T-helper 2 cell treated with Interferon-gamma antibody and Interleukin-4, amounts not matched to agents 5 μg/mL and 100 μg/mL, for 36 hours (primary cell): Measurements from ENCODE around the gene HRH2.
A peak's percentile ranks its signal among the peaks of the same experiment; 100 is the strongest.

Source experiments
- DNase-seq: peaks from one replicate; pipeline ENCODE4 v3.0.0; 2021; ENCODE audit warnings: low spot score
- H3K27ac Mint-ChIP-seq: one replicate; pipeline ENCODE4 v1.8.0; 2021; ENCODE audit warnings: mild to moderate bottlenecking, mixed read lengths
- H3K27me3 Mint-ChIP-seq: one replicate; pipeline ENCODE4 v1.8.0; 2021; ENCODE audit warnings: low read depth, mixed read lengths
- H3K36me3 Mint-ChIP-seq: one replicate; pipeline ENCODE4 v1.8.0; 2021; ENCODE audit warnings: low read depth, mixed read lengths
- H3K4me1 Mint-ChIP-seq: one replicate; pipeline ENCODE4 v1.8.0; 2021; ENCODE audit warnings: low read depth, mixed read lengths
- H3K4me3 Mint-ChIP-seq: one replicate; pipeline ENCODE4 v1.8.0; 2022; ENCODE audit warnings: mild to moderate bottlenecking, moderate library complexity, mixed read lengths
- H3K9me3 Mint-ChIP-seq: one replicate; pipeline ENCODE4 v1.8.0; 2021; ENCODE audit warnings: mixed read lengths

The HRH2 gene

DNA sequence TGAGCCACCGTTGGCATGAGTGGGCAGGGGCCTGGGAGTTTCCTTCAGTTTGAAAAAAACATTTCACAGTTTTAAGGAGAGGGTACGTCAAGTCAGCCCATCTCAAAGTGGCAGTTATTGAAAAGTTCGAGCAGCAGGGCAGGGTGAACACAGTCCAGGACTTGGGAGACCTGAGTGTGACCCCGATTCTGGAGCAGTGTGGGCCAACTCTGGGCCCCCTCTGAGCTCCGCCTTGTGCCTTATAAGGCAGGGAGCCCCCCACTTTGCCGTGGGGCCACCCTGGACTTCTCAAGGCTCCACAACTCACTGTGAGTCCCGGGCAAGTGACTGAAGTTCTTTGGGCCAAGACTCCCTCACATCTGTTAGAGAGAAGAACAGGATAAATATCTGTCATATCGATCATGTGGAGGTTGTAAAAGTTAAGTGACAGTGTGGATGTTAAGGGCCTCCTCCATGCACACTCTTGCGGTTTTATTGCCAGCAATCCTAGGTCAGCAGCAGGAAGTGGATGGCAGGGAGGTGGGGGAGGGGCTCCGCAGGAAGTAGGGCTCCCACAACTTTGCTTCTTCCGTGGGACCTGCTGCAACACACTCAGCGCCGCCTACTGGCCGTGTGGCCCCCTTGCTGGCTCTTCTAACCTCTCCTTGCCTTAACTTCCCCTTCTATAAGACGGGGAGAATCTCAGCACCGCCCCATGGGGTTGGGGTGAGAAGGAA lies 38.4 kb downstream of the HRH2 start:
- H3K27me3 Mint-ChIP-seq, result no peaks in the 10 kb centered on the region
- peak; percentile 75 for DNase-seq
- peak overlapping the region; percentile 75 for H3K27ac Mint-ChIP-seq
- peaks cover 25% of the 10 kb centered on the region for H3K36me3 Mint-ChIP-seq
- H3K4me1 Mint-ChIP-seq, result peaks cover 33% of the 10 kb centered on the region
- no peaks in the 10 kb centered on the region for H3K9me3 Mint-ChIP-seq
- H3K4me3 Mint-ChIP-seq, result peak overlapping the region; percentile 68

- Mint-ChIP-seq H3K27ac (no peak overlapping the region), H3K9me3 (no peaks in the 10 kb centered on the region), H3K27me3 (no peaks in the 10 kb centered on the region), H3K36me3 (peaks cover 25% of the 10 kb centered on the region), H3K4me1 (peaks cover 33% of the 10 kb centered on the region), H3K4me3 (peak overlapping the region; percentile 68)
- DNase-seq, result no peak
Measured at GRCh38 chr5:175696855-175697198, 39.0 kb downstream of the HRH2 start.

DNA sequence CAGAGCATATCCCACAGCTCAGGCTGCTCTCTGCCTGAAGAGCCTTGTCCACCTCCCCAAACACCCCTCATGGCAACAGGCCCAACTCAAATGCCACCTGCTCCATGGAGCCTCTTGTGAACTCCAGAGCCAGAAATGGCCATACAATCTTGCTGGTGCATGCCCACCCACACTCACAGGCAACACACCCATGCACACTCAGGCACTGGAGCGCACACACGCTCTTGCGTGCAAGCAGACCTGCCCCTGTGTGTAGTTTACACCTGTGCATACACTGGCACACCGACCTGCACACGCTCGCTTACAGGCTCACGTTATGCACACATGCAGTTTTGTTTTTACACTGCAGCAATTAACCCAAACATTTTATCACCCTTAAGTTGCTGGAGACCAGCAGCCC lies 40.0 kb downstream of the HRH2 start:
- peak overlapping the region; percentile 47 for H3K4me3 Mint-ChIP-seq
- peaks cover 33% of the 10 kb centered on the region for H3K4me1 Mint-ChIP-seq
- peaks cover 28% of the 10 kb centered on the region for H3K36me3 Mint-ChIP-seq
- no peak for DNase-seq
- peak overlapping the region; percentile 67 for H3K27ac Mint-ChIP-seq
- no peaks in the 10 kb centered on the region for H3K9me3 Mint-ChIP-seq
- no peaks in the 10 kb centered on the region for H3K27me3 Mint-ChIP-seq

- no peaks in the 10 kb centered on the region for H3K9me3 Mint-ChIP-seq
- H3K4me1 Mint-ChIP-seq, result peaks cover 30% of the 10 kb centered on the region
- H3K4me3 Mint-ChIP-seq, result no peak overlapping the region
- peak overlapping the region; percentile 23 for H3K27ac Mint-ChIP-seq
- no peaks in the 10 kb centered on the region for H3K27me3 Mint-ChIP-seq
- peaks cover 28% of the 10 kb centered on the region for H3K36me3 Mint-ChIP-seq
- no peak for DNase-seq
Measured at GRCh38 chr5:175698401-175699115, 40.7 kb downstream of the HRH2 start.

DNA sequence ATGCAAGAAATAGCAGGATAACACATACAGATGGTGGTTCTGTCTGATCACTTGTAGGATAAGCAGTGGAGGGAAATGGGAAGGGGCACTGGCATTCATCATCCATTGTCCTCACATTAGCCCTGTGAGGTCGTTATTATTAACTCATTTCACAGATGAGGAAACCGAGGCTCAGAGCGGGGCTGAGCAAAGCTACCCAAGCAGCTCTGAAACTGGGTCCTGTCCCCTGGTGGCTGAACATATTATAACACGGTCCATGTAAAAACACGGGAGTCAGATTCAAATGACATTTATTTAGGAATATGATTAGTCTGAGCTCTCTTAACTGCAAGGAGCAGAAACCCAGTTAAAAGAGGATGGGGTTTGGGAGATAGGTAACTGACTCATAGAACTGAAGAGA lies 43.1 kb downstream of the HRH2 start:
- Mint-ChIP-seq H3K27ac (no peak overlapping the region), H3K9me3 (no peaks in the 10 kb centered on the region), H3K4me3 (no peak overlapping the region), H3K4me1 (peaks cover 16% of the 10 kb centered on the region), H3K27me3 (no peaks in the 10 kb centered on the region), H3K36me3 (peaks cover 25% of the 10 kb centered on the region)
- no peak for DNase-seq

DNA sequence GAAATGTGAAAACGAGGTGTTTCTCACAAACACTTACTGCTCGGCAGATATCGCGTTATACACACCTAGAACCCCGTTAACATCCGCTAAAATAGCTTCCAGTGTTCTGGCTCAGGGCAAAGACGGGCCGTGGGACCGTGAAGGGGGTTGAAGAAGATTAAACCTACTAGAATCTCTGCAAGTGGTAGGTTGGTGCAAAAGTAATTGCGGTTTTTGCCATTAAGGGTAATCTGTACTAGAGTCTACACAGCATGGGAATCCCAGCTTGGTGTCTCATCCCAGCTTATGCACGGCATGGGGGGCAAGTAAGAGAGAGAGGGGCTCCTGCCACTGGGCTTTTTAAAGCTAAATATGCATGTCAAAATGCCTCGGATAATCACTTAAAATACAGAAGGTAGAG lies 43.9 kb downstream of the HRH2 start:
- H3K9me3 Mint-ChIP-seq, result no peaks in the 10 kb centered on the region
- no peak overlapping the region for H3K4me3 Mint-ChIP-seq
- H3K27me3 Mint-ChIP-seq, result no peaks in the 10 kb centered on the region
- H3K4me1 Mint-ChIP-seq, result peaks cover 8% of the 10 kb centered on the region
- DNase-seq, result no peak
- H3K36me3 Mint-ChIP-seq, result peaks cover 25% of the 10 kb centered on the region
- no peak overlapping the region for H3K27ac Mint-ChIP-seq

DNA sequence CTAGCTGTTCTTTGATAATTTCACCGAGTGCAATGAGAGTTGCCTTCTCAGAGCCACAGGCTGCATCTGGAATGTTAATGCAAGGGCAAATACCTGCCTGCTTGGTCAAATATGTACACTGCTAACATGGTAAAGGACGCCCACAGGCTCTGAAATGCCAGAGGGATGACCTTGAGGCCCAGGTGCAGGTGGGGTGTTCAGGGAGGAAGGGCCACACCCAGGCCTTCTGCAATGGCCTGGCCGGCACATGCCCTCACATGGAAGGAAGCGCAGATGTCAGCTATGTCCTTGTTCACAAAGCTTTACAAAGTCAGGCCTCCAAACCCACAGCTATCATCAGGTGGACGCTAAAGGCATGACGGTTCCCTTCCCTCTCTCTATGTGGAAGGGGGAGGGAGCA lies 48.6 kb downstream of the HRH2 start:
- peaks cover 2% of the 10 kb centered on the region for H3K4me1 Mint-ChIP-seq
- peaks cover 13% of the 10 kb centered on the region for H3K36me3 Mint-ChIP-seq
- DNase-seq, result no peak
- H3K27ac Mint-ChIP-seq, result no peak overlapping the region
- no peaks in the 10 kb centered on the region for H3K27me3 Mint-ChIP-seq
- no peak overlapping the region for H3K4me3 Mint-ChIP-seq
- H3K9me3 Mint-ChIP-seq, result no peaks in the 10 kb centered on the region

GRCh38 chr5:175707751-175708375 lies 50.0 kb downstream of the HRH2 start:
- no peak for DNase-seq
- no peaks in the 10 kb centered on the region for H3K27me3 Mint-ChIP-seq
- no peak overlapping the region for H3K27ac Mint-ChIP-seq
- no peaks in the 10 kb centered on the region for H3K9me3 Mint-ChIP-seq
- H3K36me3 Mint-ChIP-seq, result peaks cover 9% of the 10 kb centered on the region
- H3K4me3 Mint-ChIP-seq, result no peak overlapping the region
- no peaks in the 10 kb centered on the region for H3K4me1 Mint-ChIP-seq

DNA sequence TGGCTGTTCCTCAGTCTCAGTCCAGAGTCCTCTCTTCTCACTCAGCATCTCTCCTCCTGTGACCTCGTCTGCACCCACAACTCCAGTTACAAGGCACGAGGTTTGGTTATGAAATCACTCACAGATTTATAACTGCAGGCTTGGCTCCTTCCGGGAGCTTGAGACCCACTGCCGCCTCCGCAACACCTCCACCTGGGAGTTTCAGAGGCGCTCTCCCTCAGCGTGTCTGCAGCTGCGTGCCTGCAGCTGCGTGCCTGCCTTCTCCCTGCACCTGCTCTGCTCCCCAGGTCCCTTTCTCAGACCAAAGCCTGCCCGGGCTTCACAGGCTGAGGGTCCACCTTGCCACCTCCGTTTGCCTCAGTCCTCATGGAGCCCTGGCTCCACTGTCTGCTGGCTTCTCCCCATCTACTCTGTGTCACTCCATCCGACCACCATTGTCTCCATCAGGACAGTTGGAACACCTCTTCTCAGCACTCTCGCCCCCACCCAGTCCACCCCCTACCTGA lies 51.5 kb downstream of the HRH2 start:
- no peak overlapping the region for H3K27ac Mint-ChIP-seq
- H3K36me3 Mint-ChIP-seq, result peaks cover 17% of the 10 kb centered on the region
- H3K4me3 Mint-ChIP-seq, result no peak overlapping the region
- peaks cover 4% of the 10 kb centered on the region for H3K9me3 Mint-ChIP-seq
- H3K27me3 Mint-ChIP-seq, result no peaks in the 10 kb centered on the region
- DNase-seq, result no peak
- H3K4me1 Mint-ChIP-seq, result no peaks in the 10 kb centered on the region

GRCh38 chr5:175710326-175710725 lies 52.5 kb downstream of the HRH2 start:
- Mint-ChIP-seq H3K4me1 (no peaks in the 10 kb centered on the region), H3K36me3 (peaks cover 21% of the 10 kb centered on the region), H3K9me3 (peaks cover 9% of the 10 kb centered on the region), H3K4me3 (no peak overlapping the region), H3K27me3 (no peaks in the 10 kb centered on the region), H3K27ac (no peak overlapping the region)
- no peak for DNase-seq

DNA sequence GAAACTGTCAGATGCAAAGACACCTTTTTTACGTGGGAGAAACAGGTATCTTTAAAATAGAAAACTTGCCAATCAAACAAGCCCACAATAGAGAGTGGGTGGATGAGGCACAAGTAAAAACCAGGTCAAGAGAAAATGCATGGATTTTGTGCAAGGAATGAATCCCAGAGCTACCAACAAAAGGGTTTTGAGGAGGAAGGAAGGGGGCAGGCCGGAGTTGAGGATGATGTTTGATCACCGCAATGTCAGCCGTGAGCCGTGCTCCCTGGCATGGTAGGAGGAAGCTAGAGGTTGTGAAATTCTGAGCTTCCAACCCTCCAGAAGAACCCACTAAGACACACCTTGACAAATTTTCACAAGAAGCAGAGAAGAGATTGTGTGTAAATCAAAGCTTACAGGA lies 53.2 kb downstream of the HRH2 start:
- Mint-ChIP-seq H3K9me3 (peaks cover 9% of the 10 kb centered on the region), H3K36me3 (peaks cover 19% of the 10 kb centered on the region), H3K4me1 (no peaks in the 10 kb centered on the region), H3K27me3 (no peaks in the 10 kb centered on the region), H3K4me3 (no peak overlapping the region), H3K27ac (peak overlapping the region; percentile 34)
- no peak for DNase-seq

GRCh38 chr5:175711472-175712312 lies 53.8 kb downstream of the HRH2 start:
- H3K4me1 Mint-ChIP-seq, result no peaks in the 10 kb centered on the region
- DNase-seq, result no peak
- H3K9me3 Mint-ChIP-seq, result peaks cover 16% of the 10 kb centered on the region
- peaks cover 19% of the 10 kb centered on the region for H3K36me3 Mint-ChIP-seq
- no peak overlapping the region for H3K4me3 Mint-ChIP-seq
- no peak overlapping the region for H3K27ac Mint-ChIP-seq
- H3K27me3 Mint-ChIP-seq, result no peaks in the 10 kb centered on the region

GRCh38 chr5:175712313-175712680 lies 54.4 kb downstream of the HRH2 start:
- Mint-ChIP-seq H3K9me3 (peaks cover 22% of the 10 kb centered on the region), H3K4me3 (no peak overlapping the region), H3K27ac (no peak overlapping the region), H3K36me3 (peaks cover 19% of the 10 kb centered on the region), H3K27me3 (no peaks in the 10 kb centered on the region), H3K4me1 (no peaks in the 10 kb centered on the region)
- no peak for DNase-seq

DNA sequence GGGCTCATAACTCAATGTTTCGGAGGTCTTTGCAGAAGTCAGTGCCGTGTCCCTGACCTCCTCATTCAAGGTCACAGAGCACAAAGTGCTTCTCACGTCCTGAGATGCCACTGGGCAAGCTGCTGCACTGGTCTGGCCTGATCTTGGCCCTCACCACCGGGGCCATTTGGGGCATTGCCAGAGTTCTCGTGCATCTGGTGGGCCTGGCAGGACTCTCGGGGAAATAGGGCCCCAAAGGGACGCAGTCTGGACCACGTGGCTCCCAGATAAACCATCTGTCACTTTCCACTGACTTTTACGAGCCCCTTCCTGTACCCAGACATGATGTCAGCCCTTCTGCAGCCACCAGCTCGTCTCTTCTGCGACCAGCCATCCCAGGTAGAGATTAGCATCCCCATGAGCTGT lies 54.8 kb downstream of the HRH2 start:
- H3K4me3 Mint-ChIP-seq, result no peak overlapping the region
- DNase-seq, result no peak
- H3K27ac Mint-ChIP-seq, result no peak overlapping the region
- no peaks in the 10 kb centered on the region for H3K4me1 Mint-ChIP-seq
- H3K36me3 Mint-ChIP-seq, result peaks cover 19% of the 10 kb centered on the region
- no peaks in the 10 kb centered on the region for H3K27me3 Mint-ChIP-seq
- H3K9me3 Mint-ChIP-seq, result peaks cover 23% of the 10 kb centered on the region
